Subcutaneous abdominal adipose tissue (tissue), 5 donors: ENCODE data around the gene RNF169.

ENCODE experiments used
- H3K27ac ChIP-seq: one replicate; pipeline ENCODE4 v1.7.0; 2013; ENCODE audit warnings: low read depth, mild to moderate bottlenecking, inconsistent platforms, low read length, moderate library complexity
- H3K27me3 ChIP-seq, 5 donors: one replicate each; pipeline ENCODE4 v1.7.0; 2013; ENCODE audit warnings: low read length in 5 of 5, inconsistent platforms in 1 of 5; ENCODE audit not compliant: control insufficient read depth in 5 of 5, insufficient read depth in 4 of 5
- H3K36me3 ChIP-seq, 5 donors: one replicate each; pipeline ENCODE4 v1.7.0; 2013; ENCODE audit warnings: low read length in 5 of 5; ENCODE audit not compliant: control insufficient read depth in 5 of 5, insufficient read depth in 5 of 5
- H3K4me1 ChIP-seq, 5 donors: one replicate each; pipeline ENCODE4 v1.7.0; 2013; ENCODE audit warnings: low read length in 5 of 5, mild to moderate bottlenecking in 3 of 5, moderate library complexity in 1 of 5; ENCODE audit not compliant: control insufficient read depth in 5 of 5, insufficient read depth in 5 of 5
- H3K4me3 ChIP-seq, 5 donors: one replicate each; pipeline ENCODE4 v1.7.0; 2013; ENCODE audit warnings: low read length in 5 of 5, low read depth in 1 of 5
- H3K9ac ChIP-seq, 5 donors: one replicate each; pipeline ENCODE4 v1.7.0; 2013; ENCODE audit warnings: low read length in 5 of 5, mild to moderate bottlenecking in 4 of 5, moderate library complexity in 3 of 5
- H3K9me3 ChIP-seq, 5 donors: one replicate each; pipeline ENCODE4 v1.7.0; 2013; ENCODE audit warnings: low read length in 5 of 5; ENCODE audit not compliant: control insufficient read depth in 5 of 5
- donor health status: healthy.
- donor health status: healthy.
- donor health status: healthy.
- donor health status: healthy.
- donor health status: healthy.

Gene RNF169

DNA sequence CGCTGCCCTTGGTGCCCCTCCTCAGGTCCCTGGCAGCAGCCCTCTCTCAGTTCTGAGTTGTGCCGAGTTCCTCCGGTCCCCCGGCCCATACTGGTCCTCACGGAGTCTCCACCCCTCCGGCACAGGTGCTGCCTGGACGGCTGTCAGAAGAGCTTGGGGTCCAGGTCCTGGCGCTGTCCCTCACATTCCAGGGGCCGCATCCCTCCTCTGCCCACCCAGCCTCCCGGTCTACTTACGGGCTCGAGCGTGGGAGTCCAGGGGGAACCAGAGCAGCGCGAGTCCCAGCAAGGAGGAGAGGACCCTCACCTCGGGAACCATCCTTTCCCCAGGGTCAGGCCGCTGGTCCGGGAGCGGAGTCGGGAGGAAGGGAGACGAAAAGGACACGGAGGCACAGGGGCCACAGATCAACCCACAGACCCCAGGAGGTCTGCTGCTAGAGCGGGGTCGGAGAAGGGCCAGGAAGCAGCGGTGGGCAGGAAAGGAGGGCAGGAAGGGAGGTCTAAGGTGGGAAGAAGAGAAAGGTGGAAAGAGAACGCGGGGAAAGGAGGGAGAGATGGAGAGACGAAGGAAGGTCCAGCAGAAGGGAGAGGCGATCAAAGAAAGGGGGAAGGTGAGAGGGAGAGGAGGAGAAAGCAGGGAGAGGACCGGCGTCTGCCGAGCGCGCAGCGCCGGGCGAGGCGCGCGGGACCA is 17.9 kb upstream of the RNF169 start:
- no peak overlapping the region for H3K27ac ChIP-seq
- H3K9ac ChIP-seq, result no peak overlapping the region
- no peaks in the 10 kb centered on the region for H3K36me3 ChIP-seq
- peaks cover 28 to 36% (median 29%) of the 10 kb centered on the region in 5 donors for H3K27me3 ChIP-seq
- peaks cover 0 to 11% (median 5%) of the 10 kb centered on the region in 5 donors for H3K4me1 ChIP-seq
- no peak overlapping the region for H3K4me3 ChIP-seq
- no peaks in the 10 kb centered on the region for H3K9me3 ChIP-seq

DNA sequence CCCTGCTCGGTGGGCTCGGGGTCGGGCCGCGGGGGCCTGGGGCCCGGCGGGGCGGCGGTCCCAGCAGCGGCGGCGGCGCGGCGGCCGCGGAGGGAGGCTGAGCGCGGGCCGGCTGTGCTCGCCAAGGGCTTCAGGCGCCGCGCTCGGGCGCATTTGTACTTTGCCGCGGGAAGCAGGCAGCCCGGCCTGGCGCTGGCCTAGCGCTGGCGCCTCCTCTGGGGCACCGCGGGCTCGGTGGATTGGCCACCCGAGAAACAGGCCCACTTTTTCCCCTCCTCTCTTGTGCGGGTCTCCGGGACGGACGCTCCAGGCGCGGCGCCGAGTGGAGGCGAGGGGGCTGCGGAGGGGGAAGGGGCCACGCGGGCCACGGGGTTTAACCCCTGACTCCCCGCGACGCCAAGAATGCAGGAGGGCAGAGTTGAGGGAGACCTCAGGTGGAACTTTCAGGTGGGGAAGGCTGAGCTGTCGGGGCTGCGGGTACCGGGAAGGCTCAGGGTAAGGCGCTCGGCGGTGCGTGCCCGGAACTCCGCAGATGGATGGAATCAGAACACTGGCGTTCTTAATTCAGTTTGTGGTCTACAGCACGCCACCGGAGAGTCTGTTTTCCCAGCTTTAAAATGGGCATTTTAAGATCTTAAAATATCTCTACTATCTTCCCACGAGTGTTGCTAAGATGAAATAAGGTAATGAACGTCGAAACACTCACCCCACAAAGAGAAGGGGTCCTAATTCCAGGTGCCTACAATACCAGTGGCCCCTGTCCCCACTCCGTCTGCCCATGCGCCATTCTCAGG is 17.2 kb upstream of the RNF169 start, which contains the start of gene CHRDL2:
CHRDL2 (minus strand) TSS at position 126 of the 794 bp plus-strand sequence. CDS start 538 bp downstream, outside the sequence.
- Histone ChIP-seq H3K27ac (no peak within 1 kb of the TSS), H3K9ac (no peak within 1 kb of the TSS), H3K4me1 (peaks cover 0 to 11% (median 5%) of the 10 kb centered on the region in 5 donors), H3K4me3 (peak within 1 kb of the TSS in 2 of 5 donors; percentile 16 to 41), H3K36me3 (no peaks in the 10 kb centered on the region), H3K9me3 (no peaks in the 10 kb centered on the region), H3K27me3 (peaks cover 24 to 36% (median 29%) of the 10 kb centered on the region in 5 donors)

DNA sequence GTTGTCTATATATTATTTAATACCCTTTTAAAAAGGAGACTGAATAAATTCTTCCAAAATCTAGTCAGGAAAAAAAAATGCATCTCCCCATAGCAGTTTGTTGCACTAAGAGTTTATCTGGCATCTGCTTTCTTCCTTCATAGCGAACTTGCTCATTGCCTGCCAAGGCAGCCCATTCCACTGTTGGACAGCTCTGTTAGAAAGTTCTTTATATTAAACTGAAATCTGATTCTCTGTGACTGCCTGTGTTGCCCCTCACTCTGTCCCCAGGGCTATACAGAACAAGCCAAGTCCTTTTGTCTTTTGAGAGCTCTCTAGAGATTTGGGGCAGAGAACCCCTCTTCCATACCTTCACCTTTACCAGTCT is 14.1 kb upstream of the RNF169 start:
- no peak overlapping the region for H3K4me3 ChIP-seq
- no peak overlapping the region for H3K9ac ChIP-seq
- no peaks in the 10 kb centered on the region for H3K9me3 ChIP-seq
- H3K27me3 ChIP-seq, result peaks cover 24 to 33% (median 26%) of the 10 kb centered on the region in 5 donors
- H3K4me1 ChIP-seq, result peaks cover 0 to 11% (median 5%) of the 10 kb centered on the region in 5 donors
- H3K27ac ChIP-seq, result no peak overlapping the region
- no peaks in the 10 kb centered on the region for H3K36me3 ChIP-seq

DNA sequence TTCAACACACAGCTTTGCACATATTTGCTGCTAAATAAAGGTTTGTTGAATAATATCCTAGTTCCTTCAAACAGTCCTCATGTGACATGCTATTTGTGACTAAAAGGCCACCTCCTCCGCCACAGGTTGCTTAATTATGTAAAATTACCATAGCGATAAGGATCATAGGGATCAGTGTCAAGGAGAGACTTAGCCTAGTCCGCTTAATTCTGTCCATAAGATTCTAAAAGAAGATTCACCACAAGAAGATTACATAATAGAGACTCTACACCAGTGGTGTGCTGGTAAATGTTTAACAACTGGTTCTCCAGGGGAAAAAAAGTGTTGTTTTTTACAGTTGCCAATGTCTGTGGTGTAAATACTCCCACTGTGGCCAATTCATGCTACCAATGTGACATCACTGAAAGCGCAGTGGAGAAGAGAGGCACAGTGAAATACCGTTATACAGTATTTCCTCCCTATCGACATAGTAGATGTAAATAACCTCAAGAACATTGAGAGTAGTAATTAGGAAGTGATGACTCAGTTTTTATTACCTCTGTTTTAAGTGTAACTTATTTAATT is 13.2 kb upstream of the RNF169 start:
- no peak overlapping the region for H3K27ac ChIP-seq
- H3K36me3 ChIP-seq, result no peaks in the 10 kb centered on the region
- H3K4me3 ChIP-seq, result no peak overlapping the region
- H3K27me3 ChIP-seq, result peaks cover 17 to 24% (median 22%) of the 10 kb centered on the region in 5 donors
- H3K9ac ChIP-seq, result no peak overlapping the region
- no peaks in the 10 kb centered on the region for H3K9me3 ChIP-seq
- peaks cover 0 to 11% (median 5%) of the 10 kb centered on the region in 5 donors for H3K4me1 ChIP-seq

DNA sequence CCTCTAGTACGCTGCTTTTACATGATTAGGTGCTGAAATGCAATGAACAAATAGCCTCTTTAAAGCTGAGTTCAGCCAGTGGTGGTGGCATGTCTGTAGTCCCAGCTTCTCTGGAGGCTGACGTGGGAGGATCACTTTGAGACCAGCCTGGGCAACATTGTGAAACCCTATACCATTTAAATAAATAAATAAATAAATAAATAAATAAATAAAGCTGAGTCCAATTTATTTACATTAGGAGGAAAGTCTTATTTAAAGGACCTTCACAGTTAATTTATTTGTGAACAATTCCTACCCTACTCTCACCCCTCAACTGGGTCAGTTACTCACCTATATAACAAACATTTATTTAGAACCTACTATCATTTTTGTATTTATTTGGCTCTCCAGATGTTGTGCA is 12.6 kb upstream of the RNF169 start:
- H3K9ac ChIP-seq, result no peak overlapping the region
- H3K36me3 ChIP-seq, result no peaks in the 10 kb centered on the region
- H3K27ac ChIP-seq, result no peak overlapping the region
- H3K4me3 ChIP-seq, result no peak overlapping the region
- H3K9me3 ChIP-seq, result no peaks in the 10 kb centered on the region
- peaks cover 0 to 7% (median 5%) of the 10 kb centered on the region in 5 donors for H3K4me1 ChIP-seq
- peaks cover 11 to 19% (median 17%) of the 10 kb centered on the region in 5 donors for H3K27me3 ChIP-seq

DNA sequence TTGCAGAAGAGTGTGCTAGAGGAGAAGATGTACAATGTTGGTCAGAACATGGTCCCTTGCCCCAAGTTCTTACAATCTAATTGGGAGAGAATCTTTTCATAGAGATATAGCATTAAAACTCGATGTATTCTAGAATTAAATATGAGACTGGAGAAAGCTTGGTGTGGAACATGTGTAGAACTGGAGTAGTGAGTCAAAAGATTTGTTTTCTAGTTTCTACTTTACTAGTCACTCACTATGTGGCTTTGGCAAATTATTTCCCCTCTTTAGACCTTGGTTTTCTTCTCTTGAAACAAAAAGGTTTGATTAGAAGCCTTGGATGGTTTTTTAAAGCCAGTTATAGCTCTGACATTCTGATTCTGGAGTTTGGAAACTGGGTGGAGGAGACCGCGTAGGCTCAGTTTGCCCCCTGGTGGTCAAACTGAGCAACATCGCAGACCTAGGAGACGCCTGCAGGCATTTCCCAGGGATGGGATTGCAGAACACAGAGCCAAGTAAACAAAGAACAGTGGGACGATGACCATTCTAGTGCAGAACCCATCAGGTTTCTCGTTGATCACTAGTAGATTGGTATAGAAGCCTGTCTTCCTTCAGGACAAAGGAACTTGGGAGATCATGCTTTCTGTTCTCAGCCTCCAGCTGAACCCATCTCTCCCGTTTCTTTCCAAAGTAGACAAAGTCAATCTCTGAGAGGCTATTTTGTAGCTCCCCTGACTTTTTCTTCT is 8.9 kb upstream of the RNF169 start:
- no peaks in the 10 kb centered on the region for H3K4me1 ChIP-seq
- H3K4me3 ChIP-seq, result no peak overlapping the region
- no peaks in the 10 kb centered on the region for H3K27me3 ChIP-seq
- no peak overlapping the region for H3K9ac ChIP-seq
- H3K9me3 ChIP-seq, result no peaks in the 10 kb centered on the region
- H3K27ac ChIP-seq, result no peak overlapping the region
- H3K36me3 ChIP-seq, result no peaks in the 10 kb centered on the region

DNA sequence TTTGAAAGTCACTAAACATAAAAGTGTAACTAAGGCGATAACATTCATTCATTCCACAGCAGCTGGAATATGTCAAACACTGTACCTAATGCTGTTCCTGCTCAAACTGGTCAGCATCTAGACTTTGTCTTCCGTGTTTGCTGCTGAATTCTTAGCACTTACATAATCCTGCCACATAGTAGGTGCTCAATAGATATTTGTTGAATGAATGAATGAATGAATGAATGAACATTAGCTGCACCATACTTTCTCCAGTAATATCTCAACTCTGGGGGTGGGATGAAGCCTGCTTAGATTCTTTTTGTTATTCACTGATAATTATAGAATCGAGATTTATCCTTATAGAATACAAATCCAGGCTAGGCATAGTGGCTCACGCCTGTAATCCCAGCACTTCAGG is 6.6 kb upstream of the RNF169 start:
- Histone ChIP-seq H3K9me3 (no peaks in the 10 kb centered on the region), H3K27me3 (no peaks in the 10 kb centered on the region), H3K4me1 (no peaks in the 10 kb centered on the region), H3K36me3 (no peaks in the 10 kb centered on the region), H3K27ac (no peak overlapping the region), H3K4me3 (no peak overlapping the region), H3K9ac (no peak overlapping the region)

DNA sequence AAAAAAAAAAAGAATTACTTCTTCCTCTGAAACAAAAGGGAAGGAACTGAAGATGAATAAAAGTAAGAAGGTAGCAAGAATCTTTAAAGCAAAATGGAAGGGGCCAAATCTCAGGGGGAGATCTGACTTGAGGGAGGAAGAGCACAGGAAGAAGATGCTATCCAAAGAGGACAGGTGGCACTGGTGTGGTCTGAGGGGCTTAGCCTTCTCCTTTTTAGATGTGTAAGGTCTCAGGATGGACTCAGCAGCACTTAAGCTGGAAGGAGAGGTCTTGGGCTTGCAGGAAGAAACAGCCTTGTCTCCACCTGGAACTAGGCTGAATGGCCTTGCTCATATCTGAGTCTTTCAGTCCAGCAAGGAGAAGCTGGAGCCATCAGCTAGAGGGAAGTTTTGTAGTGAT is 5.0 kb upstream of the RNF169 start:
- Histone ChIP-seq H3K9ac (no peak overlapping the region), H3K27me3 (no peaks in the 10 kb centered on the region), H3K4me3 (no peak overlapping the region), H3K4me1 (peaks cover 2 to 9% (median 8%) of the 10 kb centered on the region in 5 donors), H3K27ac (no peak overlapping the region), H3K9me3 (no peaks in the 10 kb centered on the region), H3K36me3 (no peaks in the 10 kb centered on the region)

DNA sequence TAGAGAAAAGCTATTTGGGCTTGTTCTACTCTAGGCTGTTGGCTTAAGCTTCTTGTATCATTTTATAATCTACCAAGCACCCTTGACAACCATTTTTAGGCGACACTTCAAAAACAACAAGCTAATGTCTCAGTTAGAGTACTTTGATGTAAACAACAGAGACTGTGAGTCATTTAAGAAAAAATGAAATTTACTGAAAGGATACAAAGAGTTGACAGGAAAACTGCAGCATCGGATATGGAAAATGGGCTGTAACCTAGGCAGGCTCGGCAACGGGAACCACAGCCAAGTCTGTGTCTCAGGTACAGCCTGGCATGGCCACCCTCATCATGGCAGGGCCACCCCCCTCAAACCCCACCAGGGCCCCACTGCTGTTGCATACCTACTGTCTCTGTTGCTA is 4.4 kb upstream of the RNF169 start:
- Histone ChIP-seq H3K27ac (no peak overlapping the region), H3K9ac (no peak overlapping the region), H3K27me3 (no peaks in the 10 kb centered on the region), H3K4me1 (peaks cover 2 to 9% (median 9%) of the 10 kb centered on the region in 5 donors), H3K36me3 (no peaks in the 10 kb centered on the region), H3K4me3 (no peak overlapping the region), H3K9me3 (no peaks in the 10 kb centered on the region)
